Measurements from ENCODE around the gene SYTL3.
A peak's percentile ranks its signal among the peaks of the same experiment; 100 is the strongest.

The SYTL3 gene

DNA sequence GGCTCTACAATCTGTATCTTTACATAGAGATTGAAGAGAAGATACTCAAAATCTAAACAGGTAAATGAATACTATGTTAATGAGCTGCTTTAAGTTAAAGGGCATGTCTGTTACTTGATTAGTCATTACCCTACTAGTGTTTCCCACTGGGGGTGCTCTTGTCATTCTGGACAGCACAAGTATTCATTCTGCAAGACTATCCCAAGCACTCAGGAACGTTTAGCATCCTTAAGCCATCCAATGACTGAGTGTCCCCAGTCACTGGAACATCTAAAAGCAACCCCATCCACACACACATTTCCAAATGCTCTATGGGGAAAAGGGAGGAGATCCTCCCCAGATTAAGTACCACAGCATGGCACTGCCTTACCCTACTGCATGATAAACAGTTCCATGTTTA, 143.6 kb downstream of the SYTL3 start:
- TF ChIP-seq CTCF (IDR thresholded peaks at IDR 0.05; ENCODE audit: low read depth, low read length) = peak; percentile 49
- no peak for DNase-seq (ENCODE audit: extremely low read depth, low read depth)

- no peak for DNase-seq (ENCODE audit: extremely low read depth, low read depth)
- TF ChIP-seq CTCF (IDR thresholded peaks at IDR 0.05; ENCODE audit: low read depth, low read length) = no peak
Measured at GRCh38 chr6:158795516-158795915, 145.7 kb downstream of the SYTL3 start.

GRCh38 chr6:158796353-158796752, 146.5 kb downstream of the SYTL3 start:
- no peak for DNase-seq (ENCODE audit: extremely low read depth, low read depth)
- TF ChIP-seq CTCF (IDR thresholded peaks at IDR 0.05; ENCODE audit: low read depth, low read length) = no peak

- TF ChIP-seq CTCF (IDR thresholded peaks at IDR 0.05; ENCODE audit: low read depth, low read length) = no peak
- no peak for DNase-seq (ENCODE audit: extremely low read depth, low read depth)
Measured at GRCh38 chr6:158797331-158798310, 147.8 kb downstream of the SYTL3 start.

GRCh38 chr6:158798311-158798710, 148.5 kb downstream of the SYTL3 start:
- no peak for TF ChIP-seq CTCF (IDR thresholded peaks at IDR 0.05; ENCODE audit: low read depth, low read length)
- DNase-seq (ENCODE audit: extremely low read depth, low read depth) = no peak

DNA sequence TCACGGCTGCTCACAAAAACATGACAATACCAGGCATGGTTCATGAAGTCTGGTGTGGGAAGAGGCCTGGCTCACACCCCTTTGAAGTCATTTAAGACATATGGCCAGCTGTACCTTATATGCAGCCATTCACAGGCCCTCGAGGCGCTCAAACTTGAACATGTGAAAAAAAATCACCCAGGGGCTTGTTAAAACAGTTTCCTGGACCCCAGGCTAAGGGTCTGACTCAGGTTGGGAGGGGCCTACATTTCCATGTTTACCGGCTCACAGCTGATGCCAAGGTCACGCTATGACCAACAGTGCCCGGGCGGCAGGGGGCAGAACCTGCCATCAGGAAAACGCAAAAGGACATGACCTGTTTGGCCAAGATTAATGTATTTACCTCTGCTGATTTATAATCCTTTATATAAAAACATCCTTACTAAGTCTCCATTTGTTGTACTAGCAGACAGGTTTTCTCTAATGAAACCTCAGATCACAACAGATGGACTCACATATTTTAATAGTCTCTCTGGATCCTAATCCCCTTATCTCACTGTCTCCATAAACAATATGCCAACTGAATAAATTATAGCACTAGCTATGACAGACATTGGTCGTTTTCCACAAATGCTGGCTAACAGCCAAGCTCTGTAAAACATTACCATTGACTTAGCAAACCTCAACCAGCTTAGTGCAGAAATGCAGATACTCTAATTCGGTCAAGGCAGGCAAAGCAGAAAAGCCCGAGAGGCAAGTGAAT, 149.4 kb downstream of the SYTL3 start:
- TF ChIP-seq CTCF (IDR thresholded peaks at IDR 0.05; ENCODE audit: low read depth, low read length) = no peak
- no peak for DNase-seq (ENCODE audit: extremely low read depth, low read depth)
